ENCODE measurements around the gene TMEM44. TPM values are rescaled to one million over a fixed set of nuclear protein-coding genes. Genes with fewer than 3 reads are reported as not detected.

The TMEM44 gene
- total and polyA plus RNA-seq, 9 of the 15 experiments (the other 6 are each of a cell fraction or from before 2014, with no cell fraction given) = 0.53 to 18.1 (median 11.3) TPM

DNA sequence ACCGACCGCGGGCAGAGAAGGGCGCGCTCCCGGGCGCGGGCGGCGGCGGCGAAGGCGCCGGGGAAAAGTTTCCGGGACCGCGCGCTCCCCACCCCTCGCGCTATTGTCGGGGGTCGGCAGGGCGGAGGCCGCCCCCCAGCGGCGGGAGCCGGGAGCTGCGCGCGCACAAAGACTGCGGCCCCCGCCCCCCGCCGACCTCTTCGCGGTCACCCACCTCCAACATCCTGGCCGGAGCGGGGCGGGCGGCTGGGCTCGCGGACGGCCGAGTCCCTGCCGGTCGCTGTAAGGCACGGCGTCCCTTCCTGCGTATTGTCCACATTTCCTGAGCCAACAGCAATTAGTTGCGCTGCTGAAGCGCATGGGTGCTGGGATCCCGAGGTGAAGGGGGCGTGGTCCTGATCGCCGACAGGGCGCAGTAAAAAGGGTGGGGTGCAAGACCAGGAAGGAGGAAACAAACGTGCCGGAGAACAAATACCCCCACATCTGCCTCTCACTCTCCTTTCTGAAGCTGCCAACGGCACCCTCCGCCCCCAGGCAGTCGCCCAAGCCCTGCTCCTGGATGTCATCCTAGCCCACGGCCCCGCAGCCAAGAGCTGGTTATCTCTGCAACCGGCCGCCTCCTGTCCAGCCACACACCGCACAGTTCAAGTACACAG lies at the start of gene TMEM44 (continued):
- TF ChIP-seq SAFB2 (IDR thresholded peaks at IDR 0.05; ENCODE audit: borderline replicate concordance, low read depth, low read length, severe bottlenecking) = no peak
- no peak for TF ChIP-seq NFXL1 (CRISPR knock-in tag; IDR thresholded peaks at IDR 0.05)

GRCh38 chr3:194682694-194683310 lies 49.6 kb upstream of the TMEM44 start:
- 20% methylated on average over 13 of the region's 14 CpGs for WGBS (ENCODE audit: insufficient coverage, low coverage, missing lambda C conversion rate)
- no TSS peak for BruUV-seq (replicated peaks)
- H3K27ac ChIP-seq (ENCODE audit: extremely low read depth, low read depth, low read length) = no peak overlapping the region
- H3K79me2 ChIP-seq (ENCODE audit: control insufficient read depth, insufficient read depth, low read length) = no peaks in the 10 kb centered on the region
- peaks cover 11 to 19% of the 10 kb centered on the region in 2 experiments for H3K4me1 ChIP-seq (replicated peaks in 1 of 2; ENCODE audit: control insufficient read depth in 2 of 2, insufficient read depth in 2 of 2, low read length in 2 of 2)
- peak overlapping the region in 1 of 2 experiments; percentile 81; a peak in 2 of 4 replicates for H3K9ac ChIP-seq (ENCODE audit: insufficient read depth in 1 of 2, low read depth in 2 of 2, low read length in 2 of 2)
- no peaks in the 10 kb centered on the region for H3K9me1 ChIP-seq (ENCODE audit: control insufficient read depth, insufficient read depth, low read length)
- ATAC-seq = peak; percentile 93
- intact Hi-C loops (cut with micrococcal nuclease) (loop anchor here (1.0 to 10.0 kb wide), 4 partner anchors 272 to 839 kb away; no protein-coding TSS in a partner anchor), in situ Hi-C loops (cut with MboI) (loop anchor here (5.0 to 10.0 kb wide), 3 partner anchors 422 to 842 kb away; no protein-coding TSS in a partner anchor)
- no peak overlapping the region for H3K4me3 ChIP-seq
- ChIA-PET POLR2A (interaction anchor here (0.6 to 1.9 kb wide), 6 partner anchors 9 to 685 kb away, joined by 3 to 15 read pairs (median 4); partner anchors contain the start of gene LSG1), CTCF (ENCODE audit: low intra/inter-chr PET ratio) (interaction anchor here (0.7 to 1.7 kb wide), 7 partner anchors 11 to 840 kb away, joined by 3 to 19 read pairs (median 4); no protein-coding TSS in a partner anchor)
- H3K9me3 ChIP-seq (replicated peaks; ENCODE audit: control insufficient read depth, insufficient read depth, low read depth, low read length) = no peaks in the 10 kb centered on the region
- FAIRE-seq = peak; percentile 99
- no peaks in the 10 kb centered on the region for H4K20me1 ChIP-seq (replicated peaks; ENCODE audit: control insufficient read depth, insufficient read depth, low read length)
- peak overlapping the region; percentile 70 for H3K4me2 ChIP-seq (ENCODE audit: insufficient read depth, low read length)
- peaks cover 0 to 17% of the 10 kb centered on the region in 2 experiments; a peak in 3 of 5 replicates for H3K27me3 ChIP-seq (ENCODE audit: control insufficient read depth in 2 of 2, insufficient read depth in 2 of 2, low read length in 2 of 2)
- no peaks in the 10 kb centered on the region for H3K36me3 ChIP-seq (ENCODE audit: control insufficient read depth, insufficient read depth, low read length)
- peak overlapping the region; percentile 90 for H2AFZ ChIP-seq (ENCODE audit: low read depth, low read length)
- peak; percentile 73 to 86 (median 80) for DNase-seq (ENCODE audit: extremely low read depth in 1 of 4, low spot score in 3 of 4)
- TF ChIP-seq DPF2 (IDR thresholded peaks at IDR 0.05) = 0 out of 2 replicates have a peak, but pooled peaks have one; percentile 32
- peak; percentile 60 for TF ChIP-seq ATF7 (IDR thresholded peaks at IDR 0.05)
- TF ChIP-seq, protein P1, sequence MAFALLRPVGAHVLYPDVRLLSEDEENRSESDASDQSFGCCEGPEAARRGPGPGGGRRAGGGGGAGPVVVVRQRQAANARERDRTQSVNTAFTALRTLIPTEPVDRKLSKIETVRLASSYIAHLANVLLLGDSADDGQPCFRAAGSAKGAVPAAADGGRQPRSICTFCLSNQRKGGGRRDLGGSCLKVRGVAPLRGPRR (CRISPR knock-in tag; IDR thresholded peaks at IDR 0.05) = no peak
- no peak for TF ChIP-seq ZNF384 (IDR thresholded peaks at IDR 0.05; ENCODE audit: low read depth, low read length)
- TF ChIP-seq, protein P2, sequence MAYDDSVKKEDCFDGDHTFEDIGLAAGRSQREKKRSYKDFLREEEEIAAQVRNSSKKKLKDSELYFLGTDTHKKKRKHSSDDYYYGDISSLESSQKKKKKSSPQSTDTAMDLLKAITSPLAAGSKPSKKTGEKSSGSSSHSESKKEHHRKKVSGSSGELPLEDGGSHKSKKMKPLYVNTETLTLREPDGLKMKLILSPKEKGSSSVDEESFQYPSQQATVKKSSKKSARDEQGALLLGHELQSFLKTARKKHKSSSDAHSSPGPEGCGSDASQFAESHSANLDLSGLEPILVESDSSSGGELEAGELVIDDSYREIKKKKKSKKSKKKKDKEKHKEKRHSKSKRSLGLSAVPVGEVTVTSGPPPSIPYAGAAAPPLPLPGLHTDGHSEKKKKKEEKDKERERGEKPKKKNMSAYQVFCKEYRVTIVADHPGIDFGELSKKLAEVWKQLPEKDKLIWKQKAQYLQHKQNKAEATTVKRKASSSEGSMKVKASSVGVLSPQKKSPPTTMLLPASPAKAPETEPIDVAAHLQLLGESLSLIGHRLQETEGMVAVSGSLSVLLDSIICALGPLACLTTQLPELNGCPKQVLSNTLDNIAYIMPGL (CRISPR knock-in tag; IDR thresholded peaks at IDR 0.05) = no peak
- no peak for TF ChIP-seq ZNF778 (CRISPR knock-in tag; IDR thresholded peaks at IDR 0.05)
- TF ChIP-seq ZNF408 (CRISPR knock-in tag; IDR thresholded peaks at IDR 0.05; ENCODE audit: low read depth) = no peak
- TF ChIP-seq ETV1 (tag; conservative IDR thresholded peaks at IDR 0.05; ENCODE audit: low read depth) = no peak
- no peak for TF ChIP-seq POU5F1 (IDR thresholded peaks at IDR 0.05; ENCODE audit: borderline replicate concordance, low read depth, low read length, partially characterized antibody)
- no peak for TF ChIP-seq NFXL1 (CRISPR knock-in tag; IDR thresholded peaks at IDR 0.05)
- TF ChIP-seq KLF1 (tag; IDR thresholded peaks at IDR 0.05) = no peak
- no peak for TF ChIP-seq PHTF2 (CRISPR knock-in tag; IDR thresholded peaks at IDR 0.05)
- no peak for TF ChIP-seq ZNF212 (CRISPR knock-in tag; IDR thresholded peaks at IDR 0.05)
- peak; percentile 35; the same call in 1 of the 2 replicates for TF ChIP-seq GABPB1 (CRISPR knock-in tag; IDR thresholded peaks at IDR 0.05)
- no peak for TF ChIP-seq PURB (CRISPR knock-in tag; IDR thresholded peaks at IDR 0.05; ENCODE audit: low read depth)
- TF ChIP-seq CBFA2T3 (IDR thresholded peaks at IDR 0.05) = no peak
- no peak for TF ChIP-seq RFX5 (IDR thresholded peaks at IDR 0.05; ENCODE audit: low read depth, low read length)
